Parathyroid adenoma (tissue), 2 donors: ENCODE measurements around the gene FAM236A.
"Not testable (repeated sequence)": the region's sequence is repeated elsewhere in the genome, so short reads cannot be mapped to it uniquely, and the experiment has no call there.

Experiments
- H2AFZ ChIP-seq: fragments of 300-600 bp; sonication (generic); one replicate; pipeline ENCODE4 v1.7.0; 2017; ENCODE audit warnings: antibody characterized with exemption, mild to moderate bottlenecking
- H3K27ac ChIP-seq: fragments of 300-600 bp; sonication (generic); one replicate; pipeline ENCODE4 v1.7.0; 2017
- H3K27me3 ChIP-seq: fragments of 300-600 bp; sonication (generic); one replicate; pipeline ENCODE4 v1.7.0; 2017; ENCODE audit warnings: low read length; ENCODE audit not compliant: control insufficient read depth, insufficient read depth
- H3K36me3 ChIP-seq: fragments of 300-600 bp; sonication (generic); one replicate; pipeline ENCODE4 v1.7.0; 2017; ENCODE audit warnings: low read length; ENCODE audit not compliant: control insufficient read depth, insufficient read depth
- H3K4me1 ChIP-seq: fragments of 300-600 bp; sonication (generic); one replicate; pipeline ENCODE4 v1.7.0; 2017; ENCODE audit warnings: control low read depth
- H3K4me2 ChIP-seq: fragments of 300-600 bp; sonication (generic); one replicate; pipeline ENCODE4 v1.7.0; 2017; ENCODE audit warnings: low read length
- H3K4me3 ChIP-seq: fragments of 300-600 bp; sonication (generic); one replicate; pipeline ENCODE4 v1.7.0; 2017; ENCODE audit warnings: low read depth, low read length
- H3K79me2 ChIP-seq: fragments of 300-600 bp; sonication (generic); one replicate; pipeline ENCODE4 v1.7.0; 2017; ENCODE audit warnings: control low read depth
- H3K9ac ChIP-seq: fragments of 300-600 bp; sonication (generic); one replicate; pipeline ENCODE4 v1.7.0; 2017; ENCODE audit warnings: mild to moderate bottlenecking
- H3K9me3 ChIP-seq: fragments of 300-600 bp; sonication (generic); one replicate; pipeline ENCODE4 v1.7.0; 2017; ENCODE audit warnings: low read length; ENCODE audit not compliant: control insufficient read depth
- donor health status: primary hyperparathyroidism.

Gene FAM236A

GRCh38 chrX:72937906-72938305, at the start of gene FAM236A:
Gene FAM236A, plus strand, starts transcription at chrX:72938206. Its CDS starts 57 bp downstream, at chrX:72938263.
- not testable (repeated sequence) for H2AFZ ChIP-seq, H3K4me3 ChIP-seq, H3K79me2 ChIP-seq, H3K4me2 ChIP-seq, H3K9me3 ChIP-seq, H3K27ac ChIP-seq, H3K9ac ChIP-seq, H3K4me1 ChIP-seq, H3K27me3 ChIP-seq, H3K36me3 ChIP-seq

GRCh38 chrX:72889740-72890139, 48.3 kb upstream of the FAM236A start:
- not testable (repeated sequence) for H3K9me3 ChIP-seq, H2AFZ ChIP-seq, H3K9ac ChIP-seq, H3K27me3 ChIP-seq, H3K4me3 ChIP-seq, H3K36me3 ChIP-seq, H3K4me1 ChIP-seq, H3K4me2 ChIP-seq, H3K79me2 ChIP-seq, H3K27ac ChIP-seq

GRCh38 chrX:72912315-72912714, 25.7 kb upstream of the FAM236A start, which contains the start of gene FAM236C:
Gene FAM236C, plus strand, starts transcription at chrX:72912615. Its CDS starts 100 bp downstream, at chrX:72912715.
- H3K27ac ChIP-seq, H3K36me3 ChIP-seq, H3K9me3 ChIP-seq, H3K4me3 ChIP-seq, H3K4me1 ChIP-seq, H3K79me2 ChIP-seq, H3K9ac ChIP-seq, H3K4me2 ChIP-seq, H2AFZ ChIP-seq, H3K27me3 ChIP-seq: not testable (repeated sequence)

GRCh38 chrX:72916096-72916495, 21.9 kb upstream of the FAM236A start:
- H3K4me2 ChIP-seq, H3K4me1 ChIP-seq, H3K27ac ChIP-seq, H3K9me3 ChIP-seq, H3K79me2 ChIP-seq, H3K4me3 ChIP-seq, H3K27me3 ChIP-seq, H3K9ac ChIP-seq, H2AFZ ChIP-seq, H3K36me3 ChIP-seq: not testable (repeated sequence)

GRCh38 chrX:72932283-72932682, 5.7 kb upstream of the FAM236A start:
- not testable (repeated sequence) for H3K9me3 ChIP-seq, H3K79me2 ChIP-seq, H3K4me2 ChIP-seq, H2AFZ ChIP-seq, H3K27ac ChIP-seq, H3K4me1 ChIP-seq, H3K27me3 ChIP-seq, H3K4me3 ChIP-seq, H3K9ac ChIP-seq, H3K36me3 ChIP-seq

GRCh38 chrX:72936455-72936854, 1.6 kb upstream of the FAM236A start:
- H3K4me1 ChIP-seq, H3K4me2 ChIP-seq, H3K79me2 ChIP-seq, H3K27me3 ChIP-seq, H3K27ac ChIP-seq, H3K4me3 ChIP-seq, H3K9me3 ChIP-seq, H3K9ac ChIP-seq, H2AFZ ChIP-seq, H3K36me3 ChIP-seq: not testable (repeated sequence)

- not testable (repeated sequence) for H3K4me3 ChIP-seq, H3K27ac ChIP-seq, H3K9ac ChIP-seq, H3K9me3 ChIP-seq, H3K4me1 ChIP-seq, H3K36me3 ChIP-seq, H3K27me3 ChIP-seq, H2AFZ ChIP-seq, H3K79me2 ChIP-seq, H3K4me2 ChIP-seq
Observed at GRCh38 chrX:72936882-72937455, 1.0 kb upstream of the FAM236A start.

GRCh38 chrX:72942272-72942671, 4.3 kb downstream of the FAM236A start:
- H2AFZ ChIP-seq, H3K9ac ChIP-seq, H3K4me3 ChIP-seq, H3K4me1 ChIP-seq, H3K27ac ChIP-seq, H3K79me2 ChIP-seq, H3K27me3 ChIP-seq, H3K9me3 ChIP-seq, H3K36me3 ChIP-seq, H3K4me2 ChIP-seq: not testable (repeated sequence)

GRCh38 chrX:72943035-72943818, 5.2 kb downstream of the FAM236A start:
- not testable (repeated sequence) for H3K9me3 ChIP-seq, H3K36me3 ChIP-seq, H3K27me3 ChIP-seq, H3K27ac ChIP-seq, H3K4me1 ChIP-seq, H3K4me2 ChIP-seq, H3K9ac ChIP-seq, H3K4me3 ChIP-seq, H3K79me2 ChIP-seq, H2AFZ ChIP-seq

GRCh38 chrX:72943819-72944169, 5.8 kb downstream of the FAM236A start, which contains the start of gene DMRTC1:
Gene DMRTC1, minus strand, starts transcription at chrX:72943837. Its CDS starts 68,143 bp downstream, at chrX:72875694.
- not testable (repeated sequence) for H3K36me3 ChIP-seq, H3K27me3 ChIP-seq, H3K9me3 ChIP-seq, H2AFZ ChIP-seq, H3K9ac ChIP-seq, H3K27ac ChIP-seq, H3K4me3 ChIP-seq, H3K4me2 ChIP-seq, H3K79me2 ChIP-seq, H3K4me1 ChIP-seq

- not testable (repeated sequence) for H3K4me2 ChIP-seq, H2AFZ ChIP-seq, H3K27ac ChIP-seq, H3K9ac ChIP-seq, H3K4me3 ChIP-seq, H3K4me1 ChIP-seq, H3K9me3 ChIP-seq, H3K79me2 ChIP-seq, H3K36me3 ChIP-seq, H3K27me3 ChIP-seq
Observed at GRCh38 chrX:72959971-72960370, 22.0 kb downstream of the FAM236A start.
